ENCODE results near the gene MAP1LC3B. TPM values are rescaled to one million over a fixed set of nuclear protein-coding genes. Genes with fewer than 3 reads are reported as not detected.
A peak's percentile ranks its signal among the peaks of the same experiment; 100 is the strongest.

MAP1LC3B gene
- total and polyA plus RNA-seq, 12 donors = 47.0 to 161 (median 125) TPM

DNA sequence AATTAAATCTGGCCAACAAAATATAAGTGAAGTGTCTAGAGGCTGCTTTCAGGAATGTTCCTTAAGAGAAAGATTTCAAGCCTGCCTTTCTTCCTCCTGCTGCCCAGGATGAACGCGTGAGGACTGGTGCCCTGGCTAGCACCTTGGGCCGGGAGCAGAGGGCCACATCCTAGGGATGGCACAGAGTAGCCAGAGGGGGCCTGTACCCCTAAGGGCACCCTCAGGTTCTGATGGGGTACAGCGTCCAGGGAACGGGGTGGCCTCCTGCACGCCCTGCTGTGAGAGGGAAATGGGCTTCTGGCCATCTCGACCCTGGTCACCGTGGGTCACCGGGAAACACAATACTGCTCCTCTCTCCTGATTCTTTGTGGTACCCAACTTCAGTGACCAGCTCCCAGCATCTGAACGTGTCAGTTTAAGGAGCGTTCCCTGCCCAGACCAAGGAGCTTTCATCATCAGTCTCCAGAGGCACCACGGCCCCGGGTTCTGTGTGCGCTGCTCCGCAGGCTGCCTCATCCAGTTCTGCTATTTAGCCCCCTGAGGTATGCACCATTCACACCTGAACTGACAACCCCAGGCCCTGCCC, 40.3 kb downstream of the MAP1LC3B start:
- H3K27me3 ChIP-seq = no peaks in the 10 kb centered on the region
- ATAC-seq (peak in 1 of 8 donors; percentile 28), DNase-seq (no peak)
- intact Hi-C loops (cut with DNase I) = loop anchor here in 1 of 10 donors (10.0 kb wide), 1 partner anchor 52 kb away; no protein-coding TSS in a partner anchor
- TF ChIP-seq, protein P1, sequence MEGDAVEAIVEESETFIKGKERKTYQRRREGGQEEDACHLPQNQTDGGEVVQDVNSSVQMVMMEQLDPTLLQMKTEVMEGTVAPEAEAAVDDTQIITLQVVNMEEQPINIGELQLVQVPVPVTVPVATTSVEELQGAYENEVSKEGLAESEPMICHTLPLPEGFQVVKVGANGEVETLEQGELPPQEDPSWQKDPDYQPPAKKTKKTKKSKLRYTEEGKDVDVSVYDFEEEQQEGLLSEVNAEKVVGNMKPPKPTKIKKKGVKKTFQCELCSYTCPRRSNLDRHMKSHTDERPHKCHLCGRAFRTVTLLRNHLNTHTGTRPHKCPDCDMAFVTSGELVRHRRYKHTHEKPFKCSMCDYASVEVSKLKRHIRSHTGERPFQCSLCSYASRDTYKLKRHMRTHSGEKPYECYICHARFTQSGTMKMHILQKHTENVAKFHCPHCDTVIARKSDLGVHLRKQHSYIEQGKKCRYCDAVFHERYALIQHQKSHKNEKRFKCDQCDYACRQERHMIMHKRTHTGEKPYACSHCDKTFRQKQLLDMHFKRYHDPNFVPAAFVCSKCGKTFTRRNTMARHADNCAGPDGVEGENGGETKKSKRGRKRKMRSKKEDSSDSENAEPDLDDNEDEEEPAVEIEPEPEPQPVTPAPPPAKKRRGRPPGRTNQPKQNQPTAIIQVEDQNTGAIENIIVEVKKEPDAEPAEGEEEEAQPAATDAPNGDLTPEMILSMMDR (IDR thresholded peaks at IDR 0.05) = no peak
- no peak overlapping the region for H3K4me3 ChIP-seq
- H3K9me3 ChIP-seq = no peaks in the 10 kb centered on the region
- no peak overlapping the region for H3K27ac ChIP-seq
- WGBS, 2 donors = 90 to 91% methylated on average over 15 of the region's 15 CpGs
- peaks cover 0 to 52% (median 8%) of the 10 kb centered on the region in 9 donors for H3K36me3 ChIP-seq
- H3K4me1 ChIP-seq = peaks cover 16 to 49% (median 35%) of the 10 kb centered on the region in 9 donors

DNA sequence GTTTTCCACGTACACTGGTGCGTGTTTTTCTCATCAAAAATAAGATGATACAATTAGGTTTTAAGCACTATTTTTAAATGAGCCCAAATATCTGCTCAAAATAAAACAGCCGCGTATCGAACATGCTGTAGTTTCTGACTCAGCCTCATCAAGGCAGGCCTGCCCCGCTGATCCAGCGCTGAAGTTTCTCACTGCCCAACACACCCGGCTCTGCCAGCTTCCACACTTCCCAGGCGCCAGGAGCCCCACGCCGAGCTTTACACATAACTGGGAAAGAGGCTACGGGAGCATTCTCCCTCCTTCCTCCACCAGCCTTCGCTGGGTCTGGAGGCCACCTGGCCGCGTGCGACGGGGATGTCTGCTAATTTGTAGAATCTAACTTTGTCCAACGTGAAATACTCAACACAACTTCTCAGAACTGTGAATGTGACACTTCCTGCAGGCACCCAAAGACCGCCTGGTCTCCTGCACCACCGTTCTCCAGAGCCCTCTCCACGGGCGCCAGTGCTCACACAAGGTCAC, 42.1 kb downstream of the MAP1LC3B start:
- DNase-seq (no peak), ATAC-seq (no peak)
- H3K27ac ChIP-seq = no peak overlapping the region
- H3K9me3 ChIP-seq = no peaks in the 10 kb centered on the region
- WGBS, 2 donors = 91 to 92% methylated on average over 22 of the region's 22 CpGs
- TF ChIP-seq, protein P1 (IDR thresholded peaks at IDR 0.05) = no peak
- peaks cover 0 to 38% (median 8%) of the 10 kb centered on the region in 9 donors for H3K36me3 ChIP-seq
- no peak overlapping the region for H3K4me3 ChIP-seq
- peaks cover 16 to 64% (median 35%) of the 10 kb centered on the region in 9 donors for H3K4me1 ChIP-seq
- H3K27me3 ChIP-seq = no peaks in the 10 kb centered on the region
- intact Hi-C loops (cut with DNase I) = loop anchor here in 1 of 10 donors (10.0 kb wide), 1 partner anchor 51 kb away; no protein-coding TSS in a partner anchor

GRCh38 chr16:87435372-87436224, 43.5 kb downstream of the MAP1LC3B start:
- Histone ChIP-seq H3K27me3 (no peaks in the 10 kb centered on the region), H3K27ac (peak overlapping the region; percentile 37 to 79 (median 69)), H3K36me3 (peaks cover 0 to 28% (median 8%) of the 10 kb centered on the region in 9 donors), H3K4me3 (peak overlapping the region in 8 of 10 donors; percentile 12 to 34 (median 24)), H3K9me3 (no peaks in the 10 kb centered on the region), H3K4me1 (peaks cover 16 to 64% (median 35%) of the 10 kb centered on the region in 9 donors)
- whole genome bisulfite sequencing, 2 donors = 43 to 61% methylated on average over 23 of the region's 23 CpGs
- TF ChIP-seq, protein P1 (IDR thresholded peaks at IDR 0.05) = no peak
- peak; percentile 50 to 89 (median 81) for ATAC-seq
- intact Hi-C loops (cut with DNase I) = loop anchor here in 2 of 10 donors (2.0 to 10.0 kb wide), 2 partner anchors 29 to 49 kb away; no protein-coding TSS in a partner anchor
- peak in 1 of 2 donors; percentile 12 for DNase-seq
